Ascending aorta (tissue), 2 donors: Measurements from ENCODE around the gene HIBADH. TPM values are rescaled to one million over a fixed set of nuclear protein-coding genes. Genes with fewer than 3 reads are reported as not detected.

Experiments used
- DNase-seq, 2 donors: peaks; one replicate each; pipeline ENCODE4 v3.0.0-alpha.2; 2019; ENCODE audit warnings: low spot score in 2 of 2
- H3K27ac ChIP-seq, 2 donors: fragments of 200-600 bp; sonication (generic); one replicate each; pipeline ENCODE4 v1.5.1; 2016 to 2017; ENCODE audit warnings: mild to moderate bottlenecking in 1 of 2
- H3K27me3 ChIP-seq: fragments of 200-600 bp; sonication (generic); one replicate; pipeline ENCODE4 v1.5.1; 2017
- H3K36me3 ChIP-seq, 2 donors: fragments of 200-600 bp; sonication (generic); one replicate each; pipeline ENCODE4 v1.5.1; 2016
- H3K4me1 ChIP-seq, 2 donors: fragments of 200-600 bp; sonication (generic); one replicate each; pipeline ENCODE4 v1.5.1; 2016 to 2017; ENCODE audit warnings: mild to moderate bottlenecking in 1 of 2
- H3K4me3 ChIP-seq, 2 donors: fragments of 200-600 bp; sonication (generic); one replicate each; pipeline ENCODE4 v1.5.1; 2016 to 2017; ENCODE audit warnings: mild to moderate bottlenecking in 1 of 2
- H3K9me3 ChIP-seq, 2 donors: fragments of 200-600 bp; sonication (generic); one replicate each; pipeline ENCODE4 v1.5.1; 2016
- intact Hi-C: fragments of 100-400 bp; cut with DNase I; formaldehyde crosslinking; loops from one replicate; pipeline ENCODE4 v1.15.1; 2023
- total RNA-seq: library from RNA; depleted of rRNA; stranded (reverse); fragments of >200 nt; gene quantifications from one replicate; pipeline ENCODE4 v1.1.0, GENCODE V29; 2016
- TF ChIP-seq, protein P1 (sequence below), 3 experiments: fragments of 200-600 bp in 2 of 3; fragments of 450-650 bp in 1 of 3; sonication (generic) in 2 of 3; IDR thresholded peaks; one replicate each; pipeline ENCODE4 v1.5.1; 2016 to 2019; ENCODE audit warnings: antibody characterized with exemption in 3 of 3, mild to moderate bottlenecking in 1 of 3, moderate library complexity in 1 of 3

Gene HIBADH
- total RNA-seq, 1 donor from 2014 or later, result 10.6 TPM

GRCh38 chr7:27546610-27547009 is 116.1 kb downstream of the HIBADH start:
- Histone ChIP-seq H3K27me3 (no peaks in the 10 kb centered on the region), H3K4me3 (no peak overlapping the region), H3K36me3 (peaks cover 4 to 12% of the 10 kb centered on the region in 2 donors), H3K4me1 (no peaks in the 10 kb centered on the region), H3K27ac (no peak overlapping the region), H3K9me3 (peaks cover 0 to under 1% of the 10 kb centered on the region in 2 donors)
- TF ChIP-seq, protein P1, sequence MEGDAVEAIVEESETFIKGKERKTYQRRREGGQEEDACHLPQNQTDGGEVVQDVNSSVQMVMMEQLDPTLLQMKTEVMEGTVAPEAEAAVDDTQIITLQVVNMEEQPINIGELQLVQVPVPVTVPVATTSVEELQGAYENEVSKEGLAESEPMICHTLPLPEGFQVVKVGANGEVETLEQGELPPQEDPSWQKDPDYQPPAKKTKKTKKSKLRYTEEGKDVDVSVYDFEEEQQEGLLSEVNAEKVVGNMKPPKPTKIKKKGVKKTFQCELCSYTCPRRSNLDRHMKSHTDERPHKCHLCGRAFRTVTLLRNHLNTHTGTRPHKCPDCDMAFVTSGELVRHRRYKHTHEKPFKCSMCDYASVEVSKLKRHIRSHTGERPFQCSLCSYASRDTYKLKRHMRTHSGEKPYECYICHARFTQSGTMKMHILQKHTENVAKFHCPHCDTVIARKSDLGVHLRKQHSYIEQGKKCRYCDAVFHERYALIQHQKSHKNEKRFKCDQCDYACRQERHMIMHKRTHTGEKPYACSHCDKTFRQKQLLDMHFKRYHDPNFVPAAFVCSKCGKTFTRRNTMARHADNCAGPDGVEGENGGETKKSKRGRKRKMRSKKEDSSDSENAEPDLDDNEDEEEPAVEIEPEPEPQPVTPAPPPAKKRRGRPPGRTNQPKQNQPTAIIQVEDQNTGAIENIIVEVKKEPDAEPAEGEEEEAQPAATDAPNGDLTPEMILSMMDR (IDR thresholded peaks at IDR 0.05), result no peak
- no peak for DNase-seq
- intact Hi-C loops, result no loop called here

GRCh38 chr7:27535795-27536194 is 126.9 kb downstream of the HIBADH start:
- Histone ChIP-seq H3K4me1 (no peaks in the 10 kb centered on the region), H3K4me3 (no peak overlapping the region), H3K27ac (no peak overlapping the region), H3K36me3 (peaks cover 0 to 25% of the 10 kb centered on the region in 2 donors), H3K9me3 (no peaks in the 10 kb centered on the region), H3K27me3 (no peaks in the 10 kb centered on the region)
- intact Hi-C loops, result no loop called here
- DNase-seq, result no peak
- TF ChIP-seq, protein P1 (IDR thresholded peaks at IDR 0.05), result no peak

DNA sequence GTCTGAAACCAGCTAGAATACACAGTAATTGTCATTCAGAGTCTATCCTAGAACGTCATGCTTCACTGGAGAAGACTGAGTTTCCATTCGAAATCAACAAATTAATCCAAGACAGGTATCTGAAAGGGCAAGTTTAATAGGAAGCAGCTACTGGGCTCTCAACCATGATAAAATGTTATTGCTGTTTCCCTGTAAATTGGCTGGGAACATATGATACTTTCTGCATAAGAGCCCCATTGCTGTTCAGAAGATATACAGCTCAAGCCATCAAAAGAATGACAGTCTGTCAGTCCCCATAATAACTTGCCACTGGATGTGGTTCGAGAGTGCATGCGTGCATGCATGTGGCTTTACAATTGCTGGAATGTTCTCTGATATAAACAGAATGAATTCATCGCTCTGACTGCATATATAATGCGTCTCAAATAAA is 129.0 kb downstream of the HIBADH start:
- H3K4me3 ChIP-seq, result no peak overlapping the region
- H3K27me3 ChIP-seq, result no peaks in the 10 kb centered on the region
- no peaks in the 10 kb centered on the region for H3K4me1 ChIP-seq
- H3K36me3 ChIP-seq, result peaks cover 0 to 31% of the 10 kb centered on the region in 2 donors
- H3K27ac ChIP-seq, result no peak overlapping the region
- intact Hi-C loops, result no loop called here
- DNase-seq, result no peak
- H3K9me3 ChIP-seq, result no peaks in the 10 kb centered on the region
- TF ChIP-seq, protein P1 (IDR thresholded peaks at IDR 0.05), result no peak

- no peak for DNase-seq
- Histone ChIP-seq H3K4me1 (no peaks in the 10 kb centered on the region), H3K36me3 (peaks cover 0 to 34% of the 10 kb centered on the region in 2 donors), H3K27me3 (no peaks in the 10 kb centered on the region), H3K4me3 (no peak overlapping the region), H3K9me3 (no peaks in the 10 kb centered on the region), H3K27ac (no peak overlapping the region)
- intact Hi-C loops, result no loop called here
- TF ChIP-seq, protein P1 (IDR thresholded peaks at IDR 0.05), result no peak
Measured at GRCh38 chr7:27532314-27532713, 130.4 kb downstream of the HIBADH start.

GRCh38 chr7:27527348-27527714 is 135.4 kb downstream of the HIBADH start:
- DNase-seq, result no peak
- Histone ChIP-seq H3K27me3 (no peaks in the 10 kb centered on the region), H3K4me3 (no peak overlapping the region), H3K36me3 (peaks cover 17 to 47% of the 10 kb centered on the region in 2 donors), H3K27ac (no peak overlapping the region), H3K9me3 (no peaks in the 10 kb centered on the region), H3K4me1 (no peaks in the 10 kb centered on the region)
- intact Hi-C loops, result no loop called here
- TF ChIP-seq, protein P1 (IDR thresholded peaks at IDR 0.05), result no peak
